ENCODE results near the gene IL22RA1. TPM values are rescaled to one million over a fixed set of nuclear protein-coding genes. Genes with fewer than 3 reads are reported as not detected.

Gene IL22RA1
- total and polyA plus RNA-seq, 9 of the 15 experiments (the other 6 are each of a cell fraction or from before 2014, with no cell fraction given): not detected

GRCh38 chr1:24152631-24153494, 9.9 kb upstream of the IL22RA1 start:
- FAIRE-seq (no peak), ATAC-seq (no peak), DNase-seq (ENCODE audit: extremely low read depth in 1 of 4, low spot score in 3 of 4) (no peak)
- no peak for TF ChIP-seq THRA (IDR thresholded peaks at IDR 0.05)
- no peak for TF ChIP-seq DNMT1 (IDR thresholded peaks at IDR 0.05)
- no peak for TF ChIP-seq ZNF384 (IDR thresholded peaks at IDR 0.05; ENCODE audit: low read depth, low read length)
- TF ChIP-seq BRF2 (IDR thresholded peaks at IDR 0.05; ENCODE audit: borderline replicate concordance, insufficient read depth, insufficient read length): no peak
- CTCF ChIA-PET (ENCODE audit: low intra/inter-chr PET ratio): no interaction called here
- Histone ChIP-seq H3K9me1 (ENCODE audit: control insufficient read depth, insufficient read depth, low read length) (no peaks in the 10 kb centered on the region), H3K4me2 (ENCODE audit: insufficient read depth, low read length) (no peak overlapping the region), H3K9me3 (replicated peaks; ENCODE audit: control insufficient read depth, insufficient read depth, low read depth, low read length) (no peaks in the 10 kb centered on the region), H3K27ac (ENCODE audit: extremely low read depth, low read depth, low read length) (no peak overlapping the region), H2AFZ (ENCODE audit: low read depth, low read length) (no peak overlapping the region), H3K4me1 (replicated peaks in 1 of 2; ENCODE audit: control insufficient read depth in 2 of 2, insufficient read depth in 2 of 2, low read length in 2 of 2) (peaks cover 7 to 9% of the 10 kb centered on the region in 2 experiments; a peak in 3 of 5 replicates), H3K27me3 (ENCODE audit: control insufficient read depth in 2 of 2, insufficient read depth in 2 of 2, low read length in 2 of 2) (peaks cover 40 to 59% of the 10 kb centered on the region in 2 experiments), H3K4me3 (no peak overlapping the region), H3K36me3 (ENCODE audit: control insufficient read depth, insufficient read depth, low read length) (no peaks in the 10 kb centered on the region), H4K20me1 (replicated peaks; ENCODE audit: control insufficient read depth, insufficient read depth, low read length) (0 out of 2 replicates have a peak, but pooled peaks cover 9% of the 10 kb centered on the region), H3K9ac (ENCODE audit: insufficient read depth in 1 of 2, low read depth in 2 of 2, low read length in 2 of 2) (no peak overlapping the region), H3K79me2 (ENCODE audit: control insufficient read depth, insufficient read depth, low read length) (no peaks in the 10 kb centered on the region)
- BruUV-seq (replicated peaks): no TSS peak
- POLR2A ChIA-PET: interaction anchor here (0.6 to 1.2 kb wide), 3 partner anchors 10 to 239 kb away, joined by 3 read pairs; partner anchors contain the start of gene IL22RA1
- in situ Hi-C loops (cut with MboI) (no loop called here), intact Hi-C loops (cut with micrococcal nuclease) (loop anchor here (5.0 kb wide), 1 partner anchor 44 kb away; no protein-coding TSS in a partner anchor)
- 2% methylated on average over 10 of the region's 10 CpGs for WGBS (ENCODE audit: insufficient coverage, low coverage, missing lambda C conversion rate)

All from K562 (cell line).